ENCODE measurements around the gene PRPF19.

The PRPF19 gene

DNA sequence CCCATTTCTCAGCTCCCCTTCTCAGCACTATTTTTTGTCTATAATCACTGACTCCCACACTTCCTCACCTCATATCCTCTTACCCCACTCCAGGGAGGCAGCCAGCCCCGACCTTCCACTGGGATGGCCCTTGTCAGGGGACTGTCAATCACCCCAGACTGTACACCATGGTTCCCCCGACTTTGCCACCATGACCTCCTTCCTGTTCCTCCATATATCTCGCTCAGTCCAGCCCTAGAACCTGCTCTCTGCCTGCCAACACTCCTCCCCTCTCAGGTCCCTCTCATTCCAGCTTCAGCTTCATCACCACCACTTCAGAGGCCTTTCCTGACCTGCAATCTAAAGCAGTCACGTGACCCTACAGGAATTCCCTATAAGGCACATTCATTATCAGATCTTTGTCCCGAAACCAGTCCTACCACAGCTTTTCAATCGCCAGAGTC is 16.5 kb downstream of the PRPF19 start:
- DNase-seq (ENCODE audit: low read depth, low spot score), result no peak
- Histone ChIP-seq H3K36me3 (ENCODE audit: control insufficient read depth, insufficient read depth, low read length) (peaks cover 4% of the 10 kb centered on the region; the same call in 1 of the 2 replicates), H3K9me3 (ENCODE audit: control insufficient read depth, insufficient read depth, low read length) (no peaks in the 10 kb centered on the region), H3K4me3 (ENCODE audit: low read length) (no peak overlapping the region), H3K27ac (ENCODE audit: low read length) (no peak overlapping the region), H3K27me3 (ENCODE audit: control insufficient read depth, insufficient read depth, low read length) (no peaks in the 10 kb centered on the region), H3K4me1 (ENCODE audit: control insufficient read depth, insufficient read depth, low read length) (no peaks in the 10 kb centered on the region)
- no CpG with 5 or more reads among the region's 6 CpGs for WGBS (ENCODE audit: insufficient coverage, insufficient read length)

DNA sequence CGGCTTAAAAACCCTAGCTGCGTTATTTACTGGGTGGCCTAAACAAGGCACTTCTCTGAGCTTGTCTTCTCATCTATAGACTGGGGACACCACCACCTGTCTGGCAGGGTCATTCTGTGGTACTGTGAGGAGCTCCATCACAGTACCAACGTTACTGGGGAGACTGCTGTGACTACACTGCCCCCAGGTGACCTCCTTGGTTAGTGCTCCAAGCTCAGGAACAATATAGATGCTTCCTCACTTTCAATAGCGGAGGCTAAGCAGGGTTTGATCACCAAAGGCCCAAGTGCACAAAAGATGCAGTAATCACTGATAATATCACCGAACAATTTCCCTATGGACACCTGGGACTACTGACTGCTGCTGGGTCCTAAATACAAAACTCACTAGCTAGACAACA is 18.8 kb downstream of the PRPF19 start:
- Histone ChIP-seq H3K9me3 (ENCODE audit: control insufficient read depth, insufficient read depth, low read length) (no peaks in the 10 kb centered on the region), H3K36me3 (ENCODE audit: control insufficient read depth, insufficient read depth, low read length) (0 out of 2 replicates have a peak, but pooled peaks cover 2% of the 10 kb centered on the region), H3K4me1 (ENCODE audit: control insufficient read depth, insufficient read depth, low read length) (no peaks in the 10 kb centered on the region), H3K4me3 (ENCODE audit: low read length) (no peak overlapping the region), H3K27ac (ENCODE audit: low read length) (no peak overlapping the region), H3K27me3 (ENCODE audit: control insufficient read depth, insufficient read depth, low read length) (no peaks in the 10 kb centered on the region)
- peak; percentile 33 for DNase-seq (ENCODE audit: low read depth, low spot score)
- no CpG with 5 or more reads among the region's 5 CpGs for WGBS (ENCODE audit: insufficient coverage, insufficient read length)

DNA sequence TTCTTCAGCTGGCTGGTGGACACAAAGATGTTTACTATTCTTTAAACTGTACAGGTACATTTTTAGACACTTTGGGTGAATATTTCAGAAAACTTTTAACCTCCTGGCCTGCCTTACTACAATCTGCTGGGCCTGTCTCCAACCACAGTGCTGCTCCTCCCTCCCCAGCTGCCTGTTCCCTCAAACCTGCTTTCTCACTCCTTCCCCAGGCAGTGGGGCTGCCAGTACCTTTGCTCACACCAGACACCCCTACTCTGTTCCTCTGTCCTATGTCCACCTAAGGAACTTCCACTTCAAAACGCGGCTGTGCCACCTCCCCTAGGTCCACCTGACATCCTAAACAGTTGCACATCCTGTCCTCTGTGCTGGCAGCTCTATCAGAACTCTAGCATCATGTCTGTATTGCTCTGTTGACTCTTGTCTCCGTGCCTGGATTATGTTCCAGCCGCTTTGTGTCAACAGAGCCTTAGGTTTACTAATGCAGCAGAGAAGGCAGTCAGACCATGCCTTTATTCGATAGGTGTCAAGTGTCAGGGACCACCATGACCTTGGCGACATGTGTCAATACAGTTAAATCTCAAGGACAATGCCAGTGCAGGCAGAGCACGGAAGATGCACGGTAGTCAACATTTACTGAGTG is 25.6 kb downstream of the PRPF19 start:
- Histone ChIP-seq H3K4me3 (ENCODE audit: low read length) (no peak overlapping the region), H3K36me3 (ENCODE audit: control insufficient read depth, insufficient read depth, low read length) (no peaks in the 10 kb centered on the region), H3K9me3 (ENCODE audit: control insufficient read depth, insufficient read depth, low read length) (no peaks in the 10 kb centered on the region), H3K4me1 (ENCODE audit: control insufficient read depth, insufficient read depth, low read length) (no peaks in the 10 kb centered on the region), H3K27me3 (ENCODE audit: control insufficient read depth, insufficient read depth, low read length) (no peaks in the 10 kb centered on the region), H3K27ac (ENCODE audit: low read length) (no peak overlapping the region)
- WGBS (ENCODE audit: insufficient coverage, insufficient read length), result no CpG with 5 or more reads among the region's 8 CpGs
- no peak for DNase-seq (ENCODE audit: low read depth, low spot score)

DNA sequence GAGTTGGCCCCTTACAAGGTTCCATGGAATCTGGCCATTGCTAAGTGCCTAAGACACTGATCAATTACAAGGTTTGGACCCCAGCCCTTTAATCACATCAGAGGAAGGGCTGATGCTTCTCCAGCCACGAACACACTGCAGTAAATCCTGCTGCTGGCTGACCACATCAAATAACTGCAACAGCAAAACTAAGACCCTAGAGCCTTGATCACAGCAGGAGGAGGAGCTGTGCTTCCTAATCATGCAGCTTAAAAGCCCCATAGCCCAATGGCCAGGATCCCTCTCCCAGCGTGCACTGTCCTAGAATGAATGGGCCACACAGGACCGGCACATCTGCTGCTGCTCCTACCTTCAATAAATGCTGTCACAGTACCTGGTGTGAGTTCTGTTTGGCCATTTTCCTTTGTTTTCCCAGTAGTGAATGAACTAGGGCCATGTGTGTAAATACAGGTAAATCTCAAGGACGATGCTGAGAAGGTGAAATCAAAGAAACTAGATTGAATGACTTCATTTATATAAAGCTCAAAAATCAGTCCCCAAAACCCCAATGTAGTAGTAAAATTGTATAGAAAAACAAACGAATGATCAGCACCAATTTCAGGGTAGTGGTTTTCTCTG is 26.3 kb downstream of the PRPF19 start:
- no peak for DNase-seq (ENCODE audit: low read depth, low spot score)
- Histone ChIP-seq H3K4me1 (ENCODE audit: control insufficient read depth, insufficient read depth, low read length) (no peaks in the 10 kb centered on the region), H3K4me3 (ENCODE audit: low read length) (no peak overlapping the region), H3K36me3 (ENCODE audit: control insufficient read depth, insufficient read depth, low read length) (no peaks in the 10 kb centered on the region), H3K27ac (ENCODE audit: low read length) (no peak overlapping the region), H3K27me3 (ENCODE audit: control insufficient read depth, insufficient read depth, low read length) (no peaks in the 10 kb centered on the region), H3K9me3 (ENCODE audit: control insufficient read depth, insufficient read depth, low read length) (no peaks in the 10 kb centered on the region)
- no CpG with 5 or more reads among the region's 5 CpGs for WGBS (ENCODE audit: insufficient coverage, insufficient read length)

DNA sequence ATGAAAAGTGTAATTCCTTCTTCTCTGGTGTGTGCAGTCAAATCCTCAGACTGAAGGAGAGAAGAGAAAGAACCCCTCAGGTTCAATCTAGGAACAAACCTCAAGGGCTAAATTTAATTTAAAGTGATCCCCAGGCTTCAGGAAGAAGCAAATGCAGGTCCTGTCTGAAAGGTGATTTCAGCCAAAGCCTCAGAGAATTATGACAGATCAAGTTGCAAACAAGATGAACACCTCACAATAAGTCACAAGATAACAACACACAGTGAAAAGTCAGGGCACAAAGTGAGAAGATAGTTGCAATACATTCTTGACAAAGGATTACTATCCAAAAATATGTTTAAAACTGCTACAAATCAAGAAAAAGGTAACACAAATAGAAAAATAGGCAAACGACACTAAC is 27.3 kb downstream of the PRPF19 start:
- Histone ChIP-seq H3K36me3 (ENCODE audit: control insufficient read depth, insufficient read depth, low read length) (no peaks in the 10 kb centered on the region), H3K27ac (ENCODE audit: low read length) (no peak overlapping the region), H3K4me1 (ENCODE audit: control insufficient read depth, insufficient read depth, low read length) (no peaks in the 10 kb centered on the region), H3K27me3 (ENCODE audit: control insufficient read depth, insufficient read depth, low read length) (no peaks in the 10 kb centered on the region), H3K4me3 (ENCODE audit: low read length) (no peak overlapping the region), H3K9me3 (ENCODE audit: control insufficient read depth, insufficient read depth, low read length) (no peaks in the 10 kb centered on the region)
- WGBS (ENCODE audit: insufficient coverage, insufficient read length), result no CpG with 5 or more reads among the region's 1 CpG
- no peak for DNase-seq (ENCODE audit: low read depth, low spot score)

DNA sequence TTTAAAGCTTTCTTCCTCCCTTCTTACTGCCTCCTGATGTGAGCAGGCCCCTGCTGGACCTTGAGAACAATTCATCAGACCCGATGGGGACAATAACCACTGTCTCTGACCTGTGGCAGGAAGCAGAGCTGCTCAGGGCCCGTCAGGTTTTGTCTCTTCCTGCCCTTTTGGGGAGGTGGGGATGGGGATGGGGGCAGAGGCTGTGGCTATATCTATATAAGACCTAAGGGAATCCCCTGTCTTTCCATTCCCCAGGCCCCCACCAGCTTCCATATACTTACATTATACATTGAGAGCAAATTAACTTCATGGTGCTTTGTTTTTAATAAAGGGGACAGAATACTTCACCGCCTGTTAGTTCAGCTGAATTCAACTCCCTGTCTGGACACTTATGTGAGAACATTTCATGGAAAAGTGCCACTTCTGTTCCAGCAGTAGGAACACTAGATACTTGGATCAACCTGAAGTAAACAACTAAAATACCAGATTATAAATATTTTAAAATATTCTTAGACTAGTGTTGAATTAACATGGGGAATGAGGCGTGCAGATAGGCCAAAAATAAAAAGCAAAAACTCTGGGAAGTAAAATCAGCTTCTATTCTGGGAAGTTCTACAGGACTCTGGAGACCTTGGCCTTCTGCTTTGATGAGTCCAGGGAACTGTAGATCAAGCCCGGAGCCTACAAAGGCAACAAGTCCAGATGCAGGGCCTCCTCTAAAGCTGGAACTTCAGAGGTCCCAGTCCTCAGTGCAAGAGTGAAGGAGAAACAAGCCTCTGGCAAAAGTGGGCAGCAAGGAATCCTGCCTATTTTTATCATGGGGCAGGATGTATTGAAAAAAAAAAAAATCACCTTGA is 27.9 kb downstream of the PRPF19 start:
- Histone ChIP-seq H3K9me3 (ENCODE audit: control insufficient read depth, insufficient read depth, low read length) (no peaks in the 10 kb centered on the region), H3K27me3 (ENCODE audit: control insufficient read depth, insufficient read depth, low read length) (no peaks in the 10 kb centered on the region), H3K4me3 (ENCODE audit: low read length) (no peak overlapping the region), H3K36me3 (ENCODE audit: control insufficient read depth, insufficient read depth, low read length) (no peaks in the 10 kb centered on the region), H3K27ac (ENCODE audit: low read length) (no peak overlapping the region), H3K4me1 (ENCODE audit: control insufficient read depth, insufficient read depth, low read length) (no peaks in the 10 kb centered on the region)
- WGBS (ENCODE audit: insufficient coverage, insufficient read length), result no CpG with 5 or more reads among the region's 5 CpGs
- no peak for DNase-seq (ENCODE audit: low read depth, low spot score)

DNA sequence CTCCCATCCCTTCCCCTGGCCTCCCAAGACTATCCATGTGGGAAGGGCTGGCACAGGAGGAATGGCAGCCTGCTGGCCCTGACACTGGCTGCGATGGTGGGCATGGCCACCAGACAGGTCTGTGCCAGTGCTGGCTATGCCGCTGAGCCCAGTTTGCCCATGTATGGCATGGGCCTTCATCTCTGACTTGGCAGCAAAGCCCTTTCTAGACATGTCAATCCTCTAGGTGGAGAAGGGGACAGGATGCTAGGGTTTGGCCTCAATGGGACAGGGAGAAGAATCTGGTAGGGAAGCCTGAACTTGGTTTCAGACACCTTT is 30.3 kb downstream of the PRPF19 start:
- H3K27ac ChIP-seq (ENCODE audit: low read length), result no peak overlapping the region
- H3K4me1 ChIP-seq (ENCODE audit: control insufficient read depth, insufficient read depth, low read length), result no peaks in the 10 kb centered on the region; the same call in 1 of the 2 replicates
- no CpG with 5 or more reads among the region's 2 CpGs for WGBS (ENCODE audit: insufficient coverage, insufficient read length)
- no peak overlapping the region for H3K4me3 ChIP-seq (ENCODE audit: low read length)
- DNase-seq (ENCODE audit: low read depth, low spot score), result no peak
- no peaks in the 10 kb centered on the region for H3K9me3 ChIP-seq (ENCODE audit: control insufficient read depth, insufficient read depth, low read length)
- H3K36me3 ChIP-seq (ENCODE audit: control insufficient read depth, insufficient read depth, low read length), result no peaks in the 10 kb centered on the region
- H3K27me3 ChIP-seq (ENCODE audit: control insufficient read depth, insufficient read depth, low read length), result no peaks in the 10 kb centered on the region

DNA sequence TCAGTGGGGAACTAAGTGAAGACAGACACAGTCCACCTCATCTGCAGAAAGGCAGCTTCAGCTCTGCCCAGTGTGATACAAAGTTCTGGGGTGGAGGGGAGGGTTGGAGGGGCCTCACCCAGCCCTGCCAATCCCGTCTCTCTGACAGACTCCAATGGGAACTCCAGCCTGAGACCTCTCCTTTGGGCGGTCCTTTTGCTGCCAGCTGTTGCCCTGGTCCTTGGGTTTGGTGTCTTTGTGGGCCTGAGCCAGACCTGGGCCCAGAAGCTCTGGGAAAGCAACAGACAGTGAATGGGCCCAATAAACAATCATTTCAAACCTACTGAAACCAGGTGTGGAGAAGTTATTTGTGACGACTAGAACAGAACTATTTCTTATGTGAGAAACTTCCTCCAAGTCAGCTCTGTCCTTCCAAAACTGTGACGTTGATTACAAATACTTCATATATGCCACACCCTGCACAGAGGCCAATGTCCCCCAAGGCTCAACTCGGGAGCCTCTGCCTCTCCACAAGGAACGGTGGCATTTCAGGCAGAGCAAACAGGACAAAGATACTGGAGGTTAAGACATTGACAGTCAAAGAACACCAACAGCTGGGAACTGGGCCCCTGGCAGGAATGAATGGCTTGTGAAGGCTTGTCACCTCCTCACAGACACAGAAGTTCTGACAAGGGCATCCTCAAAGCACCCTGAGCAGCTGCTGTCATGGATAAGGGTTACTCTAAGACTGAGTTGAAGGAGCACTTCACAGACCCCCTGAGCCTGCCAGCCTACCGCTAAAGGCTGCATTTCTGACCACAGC is 30.8 kb downstream of the PRPF19 start:
- Histone ChIP-seq H3K27ac (ENCODE audit: low read length) (no peak overlapping the region), H3K4me1 (ENCODE audit: control insufficient read depth, insufficient read depth, low read length) (no peaks in the 10 kb centered on the region; the same call in 1 of the 2 replicates), H3K36me3 (ENCODE audit: control insufficient read depth, insufficient read depth, low read length) (no peaks in the 10 kb centered on the region), H3K27me3 (ENCODE audit: control insufficient read depth, insufficient read depth, low read length) (no peaks in the 10 kb centered on the region), H3K4me3 (ENCODE audit: low read length) (no peak overlapping the region), H3K9me3 (ENCODE audit: control insufficient read depth, insufficient read depth, low read length) (no peaks in the 10 kb centered on the region)
- no peak for DNase-seq (ENCODE audit: low read depth, low spot score)
- WGBS (ENCODE audit: insufficient coverage, insufficient read length), result no CpG with 5 or more reads among the region's 7 CpGs

DNA sequence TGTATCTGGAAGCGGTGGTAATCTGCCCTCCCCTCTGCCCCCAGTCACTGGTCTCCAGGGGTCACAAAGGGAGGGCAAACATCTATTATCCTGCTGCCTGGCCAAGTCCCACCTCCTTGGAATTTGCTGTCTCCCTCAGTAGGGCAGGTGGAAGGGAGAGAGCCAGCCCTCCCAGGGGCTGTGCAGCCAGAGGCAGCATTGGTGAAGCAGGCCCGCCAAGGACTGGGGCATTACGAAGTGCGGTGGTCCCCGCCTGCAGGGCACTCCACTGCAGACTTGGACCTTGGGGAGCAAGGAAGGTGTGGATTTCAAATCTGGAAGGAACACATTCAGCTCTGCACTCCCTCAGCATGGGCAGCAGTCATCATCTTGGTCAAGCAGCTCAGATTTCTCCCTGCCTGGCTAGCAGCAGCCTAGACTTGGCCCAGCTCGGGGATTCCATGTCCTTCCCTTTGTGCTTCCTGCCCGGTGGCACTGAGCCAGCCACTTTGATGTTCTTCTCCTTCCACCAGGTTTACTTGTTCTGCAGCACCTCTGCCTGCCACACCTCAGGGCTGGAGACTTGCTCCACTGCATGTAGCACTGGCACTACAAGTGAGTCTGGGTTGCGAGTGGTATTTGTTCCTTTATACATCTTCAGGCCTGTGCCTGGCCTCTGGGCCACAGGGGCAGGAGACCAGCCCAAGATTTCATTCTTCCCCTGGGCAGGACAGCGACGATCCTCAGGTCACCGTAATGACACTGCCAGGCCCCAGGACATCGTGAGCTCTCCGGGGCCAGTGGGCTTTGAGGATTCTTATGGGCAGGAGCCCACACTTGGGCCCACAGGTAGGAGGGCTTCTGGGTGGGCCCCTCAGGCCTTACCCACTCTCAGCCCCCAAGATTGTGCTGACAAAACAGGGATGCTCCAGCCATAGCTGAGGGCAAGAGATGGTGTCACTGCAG is 31.7 kb downstream of the PRPF19 start:
- WGBS (ENCODE audit: insufficient coverage, insufficient read length), result no CpG with 5 or more reads among the region's 13 CpGs
- Histone ChIP-seq H3K36me3 (ENCODE audit: control insufficient read depth, insufficient read depth, low read length) (no peaks in the 10 kb centered on the region), H3K4me3 (ENCODE audit: low read length) (no peak overlapping the region), H3K27ac (ENCODE audit: low read length) (no peak overlapping the region), H3K27me3 (ENCODE audit: control insufficient read depth, insufficient read depth, low read length) (no peaks in the 10 kb centered on the region), H3K4me1 (ENCODE audit: control insufficient read depth, insufficient read depth, low read length) (no peaks in the 10 kb centered on the region; the same call in 1 of the 2 replicates), H3K9me3 (ENCODE audit: control insufficient read depth, insufficient read depth, low read length) (no peaks in the 10 kb centered on the region)
- DNase-seq (ENCODE audit: low read depth, low spot score), result no peak
